HL-60 (cell line): ENCODE measurements around the gene CMYA5.

Source experiments
- DNase-seq, 2 experiments: peaks; one replicate each; pipeline ENCODE4 v3.0.0-alpha.2; 2010 to 2020; ENCODE audit warnings: low read depth in 1 of 2, low spot score in 1 of 2
- H3K27ac ChIP-seq: fragments of 250-450 bp; sonication (Bioruptor Pico); replicated peaks from 2 replicates; pipeline ENCODE4 v1.5.1; 2020; ENCODE audit warnings: mild to moderate bottlenecking, moderate library complexity
- H3K27me3 ChIP-seq: fragments of 250-450 bp; sonication (Bioruptor Pico); 2 replicates; pipeline ENCODE4 v1.5.1; 2021; ENCODE audit warnings: mild to moderate bottlenecking, moderate library complexity; ENCODE audit not compliant: insufficient read depth, poor library complexity, severe bottlenecking
- H3K4me3 ChIP-seq: replicated peaks from 2 replicates; pipeline ENCODE4 v1.5.1; 2011; ENCODE audit warnings: mild to moderate bottlenecking, control low read depth, low read length; ENCODE audit not compliant: insufficient read depth
- CTCF ChIP-seq: IDR thresholded peaks from one replicate; pipeline ENCODE4 v1.5.1; 2011; ENCODE audit warnings: low read length, control low read depth, inconsistent platforms; ENCODE audit not compliant: insufficient read depth
- GABPA ChIP-seq: IDR thresholded peaks from 2 replicates; pipeline ENCODE4 v1.6.1; 2012; ENCODE audit warnings: low read depth
- POLR2AphosphoS5 ChIP-seq: IDR thresholded peaks from 2 replicates; pipeline ENCODE4 v1.6.1; 2012; ENCODE audit warnings: low read depth
- REST ChIP-seq: IDR thresholded peaks from 2 replicates; pipeline ENCODE4 v1.6.1; 2012; ENCODE audit warnings: low read depth; ENCODE audit not compliant: insufficient replicate concordance
- SPI1 ChIP-seq: IDR thresholded peaks from 2 replicates; pipeline ENCODE4 v1.6.1; 2012; ENCODE audit warnings: low read depth, mild to moderate bottlenecking, borderline replicate concordance

The CMYA5 gene

GRCh38 chr5:79800979-79801827 lies 111.6 kb downstream of the CMYA5 start:
- no peak overlapping the region for H3K4me3 ChIP-seq
- H3K27me3 ChIP-seq: no peaks in the 10 kb centered on the region
- no peak for DNase-seq
- TF ChIP-seq SPI1 (peak; percentile 29; the same call in 1 of the 2 replicates), POLR2AphosphoS5 (no peak), CTCF (no peak), REST (no peak), GABPA (no peak)
- no peak overlapping the region; the same call in 1 of the 2 replicates for H3K27ac ChIP-seq

GRCh38 chr5:79802406-79802805 lies 112.8 kb downstream of the CMYA5 start:
- Histone ChIP-seq H3K27me3 (no peaks in the 10 kb centered on the region), H3K4me3 (no peak overlapping the region), H3K27ac (no peak overlapping the region)
- TF ChIP-seq SPI1: no peak
- no peak for TF ChIP-seq CTCF
- TF ChIP-seq GABPA: no peak
- TF ChIP-seq POLR2AphosphoS5: no peak
- no peak for TF ChIP-seq REST
- no peak for DNase-seq

- DNase-seq: no peak
- no peaks in the 10 kb centered on the region for H3K27me3 ChIP-seq
- no peak overlapping the region for H3K4me3 ChIP-seq
- TF ChIP-seq POLR2AphosphoS5 (no peak), GABPA (no peak), REST (no peak), CTCF (no peak), SPI1 (no peak)
- H3K27ac ChIP-seq: no peak overlapping the region
Measured at GRCh38 chr5:79803007-79803406, 113.4 kb downstream of the CMYA5 start.
